HG03280 (cell line): Measurements from ENCODE around the gene ARID2.

ENCODE experiments used
- ATAC-seq: cut with Tn5 transposase; IDR thresholded peaks from one replicate; pipeline ENCODE4 v1.9.1; 2021; ENCODE audit warnings: mild to moderate bottlenecking, moderate library complexity; ENCODE audit not compliant: unreplicated experiment

Gene ARID2

DNA sequence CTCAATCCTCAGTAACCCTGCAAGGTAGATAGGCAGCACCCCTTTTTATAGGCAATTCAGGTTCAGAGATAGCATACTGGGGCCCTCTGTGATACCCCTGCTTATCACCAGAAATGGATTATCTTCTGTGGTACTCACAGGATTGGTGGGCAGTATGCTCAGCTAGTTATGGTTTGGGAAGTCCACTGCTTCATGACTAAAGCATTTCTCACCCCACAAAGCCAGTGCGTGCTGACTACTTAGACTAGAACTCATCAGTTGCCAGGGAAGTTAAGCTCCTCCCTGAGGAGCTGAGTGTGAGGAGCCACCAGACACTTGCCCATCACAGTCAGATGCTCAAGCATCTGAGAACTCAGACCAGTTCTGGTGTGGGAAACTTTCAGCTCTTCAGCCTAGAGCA, 184.6 kb downstream of the ARID2 start:
- ATAC-seq: no peak

DNA sequence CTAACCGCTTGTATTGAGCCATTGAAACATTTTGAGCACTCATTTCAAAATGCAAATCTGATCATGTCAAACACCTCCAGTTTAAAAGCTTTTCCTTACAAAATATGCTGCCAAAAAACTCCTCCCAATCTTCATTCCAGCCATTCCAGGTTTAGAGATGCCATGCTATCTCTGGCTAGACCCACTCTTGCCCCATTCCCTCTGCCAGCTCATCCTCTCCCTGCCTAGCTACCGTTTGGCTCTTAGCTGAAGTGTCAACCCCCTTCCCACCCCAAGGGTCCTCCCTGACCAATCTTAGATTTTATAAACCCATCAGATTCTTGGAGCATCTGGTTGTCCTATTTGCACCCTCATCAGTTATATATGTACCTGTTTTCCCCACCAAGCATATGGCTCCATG, 185.9 kb downstream of the ARID2 start:
- no peak for ATAC-seq

DNA sequence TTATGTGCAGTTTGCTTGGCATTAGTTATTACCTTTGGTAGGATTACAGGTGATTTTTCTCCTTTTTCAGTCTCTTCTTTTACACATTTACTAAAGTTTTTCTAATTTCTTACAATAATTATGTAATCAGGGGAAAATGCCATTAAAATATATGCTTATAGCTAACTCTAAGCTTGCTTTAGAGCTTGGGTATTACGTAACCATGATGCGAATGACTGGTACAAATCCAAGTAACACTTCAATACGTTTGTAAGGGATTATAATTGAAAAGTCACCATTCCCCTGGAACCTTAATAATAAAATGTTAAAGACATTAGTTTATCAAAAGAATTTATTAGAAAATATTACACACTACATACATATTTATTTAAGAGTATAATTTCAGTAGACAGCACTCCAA, 189.3 kb downstream of the ARID2 start:
- no peak for ATAC-seq

DNA sequence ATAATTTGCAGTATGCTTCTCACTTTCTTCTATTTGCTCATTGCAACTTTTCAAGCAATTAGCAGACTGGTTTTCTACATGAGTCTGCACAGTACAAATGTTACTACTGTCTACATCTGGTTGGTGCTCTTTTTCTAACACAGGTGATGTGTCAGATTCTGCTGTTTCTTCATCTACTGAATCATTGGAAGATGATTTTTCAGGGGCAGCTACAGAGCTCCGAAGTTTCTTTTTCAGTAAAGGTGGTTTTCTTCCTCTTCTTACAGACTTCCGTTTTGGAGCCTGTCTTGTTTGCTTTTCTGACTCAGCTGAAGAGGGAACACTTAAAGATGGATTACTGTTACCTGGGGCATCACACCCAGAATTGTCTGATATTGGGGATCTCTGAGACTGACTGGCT, 198.8 kb downstream of the ARID2 start:
- no peak for ATAC-seq

DNA sequence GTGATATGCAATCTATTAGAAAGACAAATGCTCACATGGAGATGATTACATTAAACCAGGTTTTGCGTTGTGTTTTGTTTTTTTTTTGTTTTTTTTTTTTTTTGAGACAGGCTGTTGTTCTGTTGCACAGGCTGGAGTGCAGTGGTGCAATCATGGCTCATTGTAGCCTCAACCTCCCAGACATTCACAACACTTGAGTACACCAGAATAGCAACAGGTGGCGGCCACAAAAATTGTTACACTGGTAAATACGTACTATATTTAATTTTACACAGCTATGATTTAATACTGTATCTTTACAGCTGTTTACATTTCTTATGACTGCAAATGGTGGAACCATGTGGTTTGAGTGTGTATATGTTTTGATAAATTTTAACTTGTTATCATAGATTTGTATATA, 200.9 kb downstream of the ARID2 start:
- ATAC-seq: no peak

DNA sequence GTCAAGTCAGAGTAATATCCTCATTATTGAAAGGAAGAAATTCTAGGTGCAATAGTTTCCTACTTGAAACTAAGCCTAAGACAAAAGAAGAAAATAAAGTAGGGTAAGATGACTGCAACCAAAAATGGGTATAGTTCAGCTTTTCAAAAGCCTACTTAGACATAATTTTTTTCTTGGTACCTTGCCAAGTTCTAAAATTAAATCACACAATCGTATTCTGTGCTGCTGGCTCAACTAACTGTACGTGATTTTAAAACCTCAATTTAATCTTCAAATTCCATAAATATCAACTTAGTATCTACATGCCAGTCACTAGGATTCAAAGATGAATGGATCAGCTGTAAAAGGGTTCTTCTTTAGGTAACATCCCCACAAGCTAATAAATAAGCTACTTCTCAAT, 204.0 kb downstream of the ARID2 start:
- no peak for ATAC-seq

DNA sequence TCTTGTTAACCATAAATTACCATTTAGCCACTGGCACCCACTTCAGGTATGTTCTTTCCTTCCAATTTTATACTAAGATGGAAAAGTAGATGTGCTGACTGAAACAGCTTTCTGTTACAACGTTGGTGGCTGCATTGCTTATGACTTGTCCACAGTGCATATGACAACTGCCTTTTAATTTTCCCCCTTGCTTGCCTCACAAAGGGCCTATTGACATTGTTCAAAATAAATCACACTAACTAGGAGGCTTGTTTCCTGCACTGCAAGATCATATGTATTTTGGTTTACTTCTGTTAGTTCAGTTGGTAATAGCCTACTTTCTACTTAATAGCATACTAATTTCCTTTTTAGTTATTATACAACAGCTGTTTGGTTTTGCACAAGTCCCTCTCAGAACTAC, 205.4 kb downstream of the ARID2 start:
- no peak for ATAC-seq

DNA sequence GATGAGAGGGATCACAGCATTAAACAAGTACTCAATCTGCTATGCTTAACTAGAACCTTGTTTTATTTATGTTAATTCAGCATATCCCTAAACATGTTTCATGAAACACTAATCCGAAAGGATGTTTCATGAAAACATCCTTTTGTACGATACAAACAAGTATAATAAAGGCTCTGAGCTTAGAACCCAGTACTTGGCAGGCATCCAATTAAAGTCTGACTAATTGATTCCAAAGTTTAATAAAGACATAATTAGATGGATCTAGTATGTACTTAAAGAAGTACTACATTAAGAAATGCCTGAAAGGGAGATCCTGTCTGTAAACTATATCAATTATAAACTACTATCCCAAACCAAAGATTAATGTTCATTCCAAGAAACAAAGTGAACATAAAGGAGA, 209.1 kb downstream of the ARID2 start:
- ATAC-seq: no peak

DNA sequence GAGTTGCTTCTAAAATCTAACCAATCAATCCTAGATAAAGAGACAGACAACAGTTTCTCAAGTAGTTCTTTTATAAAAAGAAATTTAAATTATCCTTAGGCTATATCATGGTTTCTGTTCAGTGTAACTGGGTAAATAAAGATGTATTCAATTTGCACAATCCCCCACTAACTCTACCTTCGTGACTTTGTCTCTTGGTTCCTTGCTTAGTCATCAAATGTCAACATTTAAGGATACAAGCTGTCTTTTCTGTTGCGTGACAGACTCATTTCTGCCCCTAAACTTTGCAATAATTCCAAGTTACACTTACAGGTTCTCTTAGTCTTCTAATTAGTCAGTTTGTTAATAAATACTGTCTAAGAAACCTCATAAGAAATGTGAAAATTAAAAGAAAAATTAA, 210.3 kb downstream of the ARID2 start:
- ATAC-seq: no peak

DNA sequence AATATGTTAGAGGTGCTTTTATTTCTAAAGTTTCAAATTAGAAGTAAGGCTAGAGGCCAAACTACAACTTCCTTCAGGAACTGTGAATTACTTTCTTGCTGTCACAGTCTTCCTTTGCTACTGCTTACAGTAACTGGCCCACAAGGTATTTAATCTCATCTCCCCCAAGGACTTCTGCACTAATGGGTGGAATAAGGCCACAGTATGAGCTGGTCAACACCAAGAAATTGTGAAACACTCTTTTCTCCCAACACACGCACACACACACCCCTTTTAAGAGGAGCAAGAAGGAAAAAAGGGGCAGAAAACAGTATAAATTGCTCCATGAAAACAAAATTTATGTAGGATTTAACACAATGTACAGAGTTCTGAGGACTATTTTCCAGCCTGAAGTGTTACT, 215.3 kb downstream of the ARID2 start:
- no peak for ATAC-seq

DNA sequence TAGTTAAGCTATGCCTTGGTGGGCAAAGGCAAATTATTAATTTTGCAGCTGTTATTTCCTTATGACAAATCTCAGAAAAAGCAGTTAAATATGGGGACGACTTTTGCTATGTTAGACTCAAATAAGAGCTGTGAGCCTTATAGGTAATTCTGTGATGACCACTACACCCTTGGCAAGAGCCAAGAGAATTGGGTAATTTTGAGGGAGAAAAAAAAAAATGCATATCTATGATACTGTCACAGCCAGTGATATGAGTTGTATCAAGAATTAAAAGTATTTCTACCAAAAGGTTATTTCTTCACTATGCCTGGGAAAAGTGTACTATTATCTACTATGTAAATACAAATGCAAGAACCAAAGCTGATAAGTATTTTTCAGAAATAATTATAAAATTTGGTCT, 216.9 kb downstream of the ARID2 start:
- ATAC-seq: no peak

DNA sequence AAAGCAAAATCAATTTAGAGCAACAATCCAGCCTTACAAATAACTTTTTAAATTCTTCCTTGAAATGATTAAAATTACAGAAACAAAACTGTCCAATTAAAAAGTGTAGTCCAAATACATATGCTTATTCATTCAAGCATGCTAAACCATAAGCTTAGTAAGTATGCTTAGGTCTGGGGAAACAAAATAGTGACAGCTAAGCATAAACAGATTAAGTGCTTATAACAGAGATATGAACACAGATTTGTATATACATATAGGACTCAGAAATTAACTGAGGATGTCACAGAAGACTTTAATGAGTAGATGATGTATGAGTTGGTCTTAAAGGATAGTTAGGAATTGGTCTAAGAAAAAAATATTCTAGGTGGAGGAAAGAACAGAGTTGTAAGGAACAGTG, 219.0 kb downstream of the ARID2 start:
- no peak for ATAC-seq
